Thymus (tissue), 11 donors: Measurements from ENCODE around the gene DNAAF1. TPM values are rescaled to one million over a fixed set of nuclear protein-coding genes. Genes with fewer than 3 reads are reported as not detected.

Experiments
- DNase-seq, 9 donors: peaks; one replicate each; pipeline ENCODE4 v3.0.0-alpha.2; 2013; ENCODE audit warnings: low spot score in 9 of 9, low read depth in 6 of 9, missing footprints in 1 of 9
- H3K27ac ChIP-seq, 2 donors: one replicate each; pipeline ENCODE4 v1.5.1; 2013; ENCODE audit warnings: control low read depth in 1 of 2, low read depth in 1 of 2, low read length in 1 of 2, mild to moderate bottlenecking in 1 of 2, moderate library complexity in 1 of 2
- H3K27me3 ChIP-seq, 2 donors: one replicate each; pipeline ENCODE4 v1.5.1; 2013; ENCODE audit warnings: low read length in 1 of 2; ENCODE audit not compliant: control insufficient read depth in 2 of 2, insufficient read depth in 1 of 2
- H3K36me3 ChIP-seq, 2 donors: one replicate each; pipeline ENCODE4 v1.5.1; 2013; ENCODE audit warnings: low read length in 1 of 2, mild to moderate bottlenecking in 1 of 2, moderate library complexity in 1 of 2; ENCODE audit not compliant: control insufficient read depth in 2 of 2, insufficient read depth in 2 of 2
- H3K4me1 ChIP-seq, 2 donors: one replicate each; pipeline ENCODE4 v1.5.1; 2013; ENCODE audit warnings: low read length in 2 of 2; ENCODE audit not compliant: control insufficient read depth in 2 of 2, insufficient read depth in 2 of 2
- H3K4me3 ChIP-seq, 2 donors: one replicate each; pipeline ENCODE4 v1.5.1; 2013; ENCODE audit warnings: low read length in 2 of 2, control low read depth in 1 of 2, mild to moderate bottlenecking in 1 of 2
- H3K9me3 ChIP-seq, 2 donors: one replicate each; pipeline ENCODE4 v1.5.1; 2013; ENCODE audit warnings: low read length in 1 of 2, mild to moderate bottlenecking in 1 of 2; ENCODE audit not compliant: control insufficient read depth in 2 of 2, insufficient read depth in 1 of 2
- WGBS: extraction: QIAGEN DNeasy Blood & Tissue Kit; methylation state at CpG from one replicate; pipeline ENCODE4 v1.1.7; 2013; 5-methylcytosine and 5-hydroxymethylcytosine counted together
- polyA plus RNA-seq: library from polyadenylated mRNA; stranded (reverse); fragments of 200-250 nt; gene quantifications from one replicate; pipeline ENCODE4 v1.2.3, GENCODE V29; 2013
- total RNA-seq: library from RNA; stranded (reverse); fragments of 120-200 nt; gene quantifications from one replicate; pipeline ENCODE4 v1.2.4, GENCODE V29; 2013
- donor health status: healthy.

The DNAAF1 gene
- total and polyA plus RNA-seq, 2 donors = 0.09 to 3.1 TPM

GRCh38 chr16:84194470-84195200 lies 49.5 kb downstream of the DNAAF1 start:
- H3K36me3 ChIP-seq = no peaks in the 10 kb centered on the region
- H3K9me3 ChIP-seq = no peaks in the 10 kb centered on the region
- peak in 4 of 9 donors; percentile 43 to 67 (median 58) for DNase-seq
- H3K27me3 ChIP-seq = peaks cover 0 to 9% of the 10 kb centered on the region in 2 donors
- WGBS = 57% methylated on average over 34 of the region's 34 CpGs
- peak overlapping the region in 1 of 2 donors; percentile 14 for H3K4me3 ChIP-seq
- peak overlapping the region in 1 of 2 donors; percentile 50 for H3K27ac ChIP-seq
- H3K4me1 ChIP-seq = peaks cover 18 to 22% of the 10 kb centered on the region in 2 donors

- DNase-seq = no peak
- H3K36me3 ChIP-seq = no peaks in the 10 kb centered on the region
- WGBS = 90% methylated on average over 38 of the region's 38 CpGs
- peaks cover 0 to 9% of the 10 kb centered on the region in 2 donors for H3K27me3 ChIP-seq
- H3K9me3 ChIP-seq = no peaks in the 10 kb centered on the region
- peaks cover 18 to 22% of the 10 kb centered on the region in 2 donors for H3K4me1 ChIP-seq
- no peak overlapping the region for H3K27ac ChIP-seq
- no peak overlapping the region for H3K4me3 ChIP-seq
Observed at GRCh38 chr16:84195201-84196093, 50.3 kb downstream of the DNAAF1 start.

- Histone ChIP-seq H3K4me3 (no peak overlapping the region), H3K27me3 (peaks cover 0 to 9% of the 10 kb centered on the region in 2 donors), H3K4me1 (peaks cover 18 to 22% of the 10 kb centered on the region in 2 donors), H3K27ac (no peak overlapping the region), H3K9me3 (no peaks in the 10 kb centered on the region), H3K36me3 (no peaks in the 10 kb centered on the region)
- WGBS = 97% methylated on average over 16 of the region's 16 CpGs
- no peak for DNase-seq
Observed at GRCh38 chr16:84196101-84196500, 51.0 kb downstream of the DNAAF1 start.

- Histone ChIP-seq H3K4me3 (no peak overlapping the region), H3K36me3 (no peaks in the 10 kb centered on the region), H3K27ac (no peak overlapping the region), H3K9me3 (no peaks in the 10 kb centered on the region), H3K4me1 (peaks cover 18 to 22% of the 10 kb centered on the region in 2 donors), H3K27me3 (peaks cover 0 to 9% of the 10 kb centered on the region in 2 donors)
- WGBS = 87% methylated on average over 16 of the region's 16 CpGs
- no peak for DNase-seq
Observed at GRCh38 chr16:84196727-84197394, 51.8 kb downstream of the DNAAF1 start.

GRCh38 chr16:84197466-84198128 lies 52.5 kb downstream of the DNAAF1 start:
- no peaks in the 10 kb centered on the region for H3K9me3 ChIP-seq
- DNase-seq = no peak
- H3K27me3 ChIP-seq = peaks cover 0 to 9% of the 10 kb centered on the region in 2 donors
- no peaks in the 10 kb centered on the region for H3K36me3 ChIP-seq
- WGBS = 95% methylated on average over 14 of the region's 14 CpGs
- peaks cover 18 to 22% of the 10 kb centered on the region in 2 donors for H3K4me1 ChIP-seq
- no peak overlapping the region for H3K27ac ChIP-seq
- no peak overlapping the region for H3K4me3 ChIP-seq

GRCh38 chr16:84198401-84198800 lies 53.3 kb downstream of the DNAAF1 start:
- no peaks in the 10 kb centered on the region for H3K36me3 ChIP-seq
- H3K4me1 ChIP-seq = peaks cover 15 to 19% of the 10 kb centered on the region in 2 donors
- no peak overlapping the region for H3K4me3 ChIP-seq
- DNase-seq = no peak
- H3K9me3 ChIP-seq = no peaks in the 10 kb centered on the region
- WGBS = 95% methylated on average over 10 of the region's 10 CpGs
- H3K27me3 ChIP-seq = peaks cover 0 to 9% of the 10 kb centered on the region in 2 donors
- H3K27ac ChIP-seq = no peak overlapping the region

- 71% methylated on average over 13 of the region's 13 CpGs for WGBS
- Histone ChIP-seq H3K4me1 (peaks cover 9 to 12% of the 10 kb centered on the region in 2 donors), H3K36me3 (no peaks in the 10 kb centered on the region), H3K4me3 (no peak overlapping the region), H3K9me3 (no peaks in the 10 kb centered on the region), H3K27me3 (peaks cover 0 to 9% of the 10 kb centered on the region in 2 donors), H3K27ac (no peak overlapping the region)
- no peak for DNase-seq
Observed at GRCh38 chr16:84199097-84199496, 54.0 kb downstream of the DNAAF1 start.

GRCh38 chr16:84199861-84200260 lies 54.8 kb downstream of the DNAAF1 start:
- no peaks in the 10 kb centered on the region for H3K36me3 ChIP-seq
- no peak overlapping the region for H3K4me3 ChIP-seq
- H3K27ac ChIP-seq = no peak overlapping the region
- DNase-seq = no peak
- no peaks in the 10 kb centered on the region for H3K9me3 ChIP-seq
- 77% methylated on average over 10 of the region's 10 CpGs for WGBS
- H3K4me1 ChIP-seq = peaks cover 2 to 5% of the 10 kb centered on the region in 2 donors
- H3K27me3 ChIP-seq = peaks cover 0 to 9% of the 10 kb centered on the region in 2 donors
